Measurements from ENCODE around the gene ZNF334.

Gene ZNF334

GRCh38 chr20:46545827-46546138 lies 32.4 kb upstream of the ZNF334 start:
- DNase-seq (ENCODE audit: low read depth), result no peak

- peak; percentile 29 for DNase-seq (ENCODE audit: low read depth)
These were observed 31.9 kb upstream of the ZNF334 start for GRCh38 chr20:46545077-46545826.

GRCh38 chr20:46544576-46544975 lies 31.2 kb upstream of the ZNF334 start:
- DNase-seq (ENCODE audit: low read depth), result no peak

- DNase-seq (ENCODE audit: low read depth), result no peak
These were observed 30.6 kb upstream of the ZNF334 start for GRCh38 chr20:46543959-46544358.

- DNase-seq (ENCODE audit: low read depth), result no peak
These were observed 29.7 kb upstream of the ZNF334 start for GRCh38 chr20:46543033-46543432.

- DNase-seq (ENCODE audit: low read depth), result no peak
These were observed 28.0 kb upstream of the ZNF334 start for GRCh38 chr20:46541229-46541935.

- no peak for DNase-seq (ENCODE audit: low read depth)
These were observed 25.8 kb upstream of the ZNF334 start for GRCh38 chr20:46539113-46539512.

GRCh38 chr20:46530640-46531039 lies 17.3 kb upstream of the ZNF334 start:
- DNase-seq (ENCODE audit: low read depth), result no peak

- no peak for DNase-seq (ENCODE audit: low read depth)
These were observed 10.5 kb upstream of the ZNF334 start for GRCh38 chr20:46523696-46524328.

GRCh38 chr20:46523108-46523507 lies 9.7 kb upstream of the ZNF334 start:
- no peak for DNase-seq (ENCODE audit: low read depth)

GRCh38 chr20:46520976-46521579 lies 7.7 kb upstream of the ZNF334 start:
- peak; percentile 36 for DNase-seq (ENCODE audit: low read depth)

- DNase-seq (ENCODE audit: low read depth), result no peak
These were observed 7.2 kb upstream of the ZNF334 start for GRCh38 chr20:46520540-46520939.

GRCh38 chr20:46519471-46520068 lies 6.2 kb upstream of the ZNF334 start:
- no peak for DNase-seq (ENCODE audit: low read depth)

- DNase-seq (ENCODE audit: low read depth), result no peak
These were observed 3.8 kb downstream of the ZNF334 start for GRCh38 chr20:46509523-46509922.

GRCh38 chr20:46507760-46508407 lies 5.5 kb downstream of the ZNF334 start:
- DNase-seq (ENCODE audit: low read depth), result no peak

- DNase-seq (ENCODE audit: low read depth), result no peak
These were observed 7.9 kb downstream of the ZNF334 start for GRCh38 chr20:46505506-46505905.

GRCh38 chr20:46501961-46502360 lies 11.4 kb downstream of the ZNF334 start:
- no peak for DNase-seq (ENCODE audit: low read depth)

GRCh38 chr20:46501337-46501942 lies 11.9 kb downstream of the ZNF334 start:
- no peak for DNase-seq (ENCODE audit: low read depth)

- DNase-seq (ENCODE audit: low read depth), result no peak
These were observed 19.3 kb downstream of the ZNF334 start for GRCh38 chr20:46494077-46494476.

GRCh38 chr20:46491354-46491753 lies 22.0 kb downstream of the ZNF334 start:
- no peak for DNase-seq (ENCODE audit: low read depth)

- no peak for DNase-seq (ENCODE audit: low read depth)
These were observed 24.9 kb downstream of the ZNF334 start for GRCh38 chr20:46488451-46488850.

GRCh38 chr20:46487628-46488027 lies 25.7 kb downstream of the ZNF334 start:
- DNase-seq (ENCODE audit: low read depth), result no peak
